T-helper 1 cell treated with Interleukin-12 subunit alpha and Interleukin-12 subunit beta and Interleukin-4 antibody, amounts not matched to agents 30 μg/mL and 1 μg/mL, for 36 hours (primary cell): ENCODE measurements around the gene SLC41A2.
A peak's percentile ranks its signal among the peaks of the same experiment; 100 is the strongest.

Experiments
- H3K27ac Mint-ChIP-seq: one replicate; pipeline ENCODE4 v1.8.0; 2021; ENCODE audit warnings: mild to moderate bottlenecking, mixed read lengths
- H3K27me3 Mint-ChIP-seq: one replicate; pipeline ENCODE4 v1.8.0; 2021; ENCODE audit warnings: low read depth, mixed read lengths
- H3K36me3 Mint-ChIP-seq: one replicate; pipeline ENCODE4 v1.8.0; 2021; ENCODE audit warnings: low read depth, mixed read lengths
- H3K4me1 Mint-ChIP-seq: one replicate; pipeline ENCODE4 v1.8.0; 2021; ENCODE audit warnings: low read depth, mixed read lengths
- H3K4me3 Mint-ChIP-seq: one replicate; pipeline ENCODE4 v1.8.0; 2021; ENCODE audit warnings: mild to moderate bottlenecking, moderate library complexity, mixed read lengths
- H3K9me3 Mint-ChIP-seq: one replicate; pipeline ENCODE4 v1.8.0; 2021; ENCODE audit warnings: mixed read lengths

The SLC41A2 gene

DNA sequence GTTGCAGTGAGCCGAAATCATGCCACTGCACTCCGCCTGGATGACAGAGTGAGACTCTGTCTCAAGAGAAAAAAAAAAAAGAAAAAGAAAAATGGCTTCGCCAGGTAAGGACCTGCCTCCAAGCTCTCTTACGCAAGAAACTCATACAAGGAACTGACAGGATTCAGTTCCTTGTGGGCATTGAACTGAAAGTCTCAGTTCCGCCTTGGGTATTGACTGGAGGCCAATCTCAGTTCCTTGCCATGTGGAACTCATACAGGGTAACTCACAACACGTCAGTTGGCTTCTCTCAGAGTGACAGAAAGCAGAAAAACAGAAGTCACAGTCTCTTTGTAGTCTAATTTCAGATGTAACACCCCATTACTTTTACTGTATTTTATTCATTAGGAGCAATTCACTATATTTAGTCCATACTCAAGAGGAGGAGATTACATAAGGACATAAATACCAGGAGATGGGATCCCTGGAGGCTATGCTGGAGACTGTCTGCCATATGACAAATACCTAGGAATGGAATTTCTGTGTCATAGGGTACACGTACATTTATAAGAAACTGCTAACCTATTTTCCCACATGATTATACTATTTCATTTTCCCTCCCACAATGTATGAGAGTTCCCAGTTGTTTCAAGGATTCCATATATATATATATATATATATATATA, 16.7 kb upstream of the SLC41A2 start:
- no peak overlapping the region for H3K4me3 Mint-ChIP-seq
- H3K27ac Mint-ChIP-seq: no peak overlapping the region
- peaks cover 15% of the 10 kb centered on the region for H3K27me3 Mint-ChIP-seq
- no peaks in the 10 kb centered on the region for H3K9me3 Mint-ChIP-seq
- no peaks in the 10 kb centered on the region for H3K36me3 Mint-ChIP-seq
- H3K4me1 Mint-ChIP-seq: no peaks in the 10 kb centered on the region

DNA sequence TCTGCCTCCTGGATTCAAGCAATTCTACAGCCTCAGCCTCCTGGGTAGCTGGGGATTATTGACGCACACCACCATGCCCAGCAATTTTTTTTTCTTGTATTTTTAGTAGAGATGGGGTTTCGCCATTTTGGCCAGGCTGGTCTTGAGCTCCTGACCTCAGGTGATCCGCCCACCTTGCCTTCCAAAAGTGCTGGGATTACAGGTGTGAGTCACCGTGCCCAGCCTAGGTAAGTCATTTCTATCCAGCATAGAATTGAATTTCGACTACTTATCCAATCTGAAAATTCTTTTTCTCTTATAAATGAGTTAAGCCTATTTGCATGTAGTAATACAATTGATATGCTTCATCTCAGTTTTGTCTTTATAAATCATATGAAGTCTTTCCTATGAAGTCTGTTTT, 15.2 kb upstream of the SLC41A2 start:
- Mint-ChIP-seq H3K27ac (no peak overlapping the region), H3K4me3 (no peak overlapping the region), H3K4me1 (no peaks in the 10 kb centered on the region), H3K9me3 (no peaks in the 10 kb centered on the region), H3K36me3 (no peaks in the 10 kb centered on the region), H3K27me3 (peaks cover 7% of the 10 kb centered on the region)

DNA sequence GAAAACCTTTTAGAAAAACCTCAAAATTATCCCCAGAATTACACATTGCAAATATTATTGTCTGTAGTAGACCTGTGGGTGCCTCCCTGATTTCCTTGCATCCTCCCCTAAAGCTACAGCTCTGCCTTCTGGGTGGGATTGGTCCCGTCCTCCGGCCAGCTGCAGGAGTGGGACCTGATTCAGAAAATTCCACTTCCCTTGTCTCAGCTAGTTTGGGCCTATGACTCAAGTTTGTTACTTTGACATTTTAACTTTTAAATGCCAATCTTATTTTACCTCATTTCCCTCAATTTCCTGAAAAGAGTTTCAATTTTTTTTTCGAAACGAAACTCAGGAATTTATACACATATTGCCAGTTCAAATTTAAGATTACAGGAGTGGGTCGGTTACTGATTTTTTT, 13.2 kb upstream of the SLC41A2 start:
- Mint-ChIP-seq H3K36me3 (no peaks in the 10 kb centered on the region), H3K9me3 (no peaks in the 10 kb centered on the region), H3K4me1 (no peaks in the 10 kb centered on the region), H3K27ac (no peak overlapping the region), H3K4me3 (no peak overlapping the region), H3K27me3 (peaks cover 11% of the 10 kb centered on the region)

DNA sequence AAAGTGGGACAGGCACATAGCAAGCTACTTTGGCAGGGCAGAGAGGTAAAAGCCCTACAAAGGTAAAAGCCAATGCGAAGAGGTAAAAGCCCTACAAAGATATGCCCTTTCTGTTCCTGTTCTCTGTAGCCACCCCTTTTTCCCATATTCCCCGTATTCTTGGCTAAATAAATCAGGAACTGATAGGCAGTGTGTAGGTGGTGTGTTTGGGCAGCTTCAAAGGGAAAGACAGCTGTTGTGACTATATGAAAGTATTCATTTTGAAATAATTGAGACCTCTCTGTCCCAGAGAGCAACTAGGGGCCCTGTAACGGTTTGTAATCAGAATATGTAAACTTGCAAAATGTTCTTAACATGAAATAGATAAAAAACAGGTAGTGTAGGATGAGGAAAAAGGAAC, 11.3 kb upstream of the SLC41A2 start:
- Mint-ChIP-seq H3K27ac (no peak overlapping the region), H3K27me3 (peaks cover 29% of the 10 kb centered on the region), H3K36me3 (no peaks in the 10 kb centered on the region), H3K4me1 (no peaks in the 10 kb centered on the region), H3K9me3 (no peaks in the 10 kb centered on the region), H3K4me3 (no peak overlapping the region)

DNA sequence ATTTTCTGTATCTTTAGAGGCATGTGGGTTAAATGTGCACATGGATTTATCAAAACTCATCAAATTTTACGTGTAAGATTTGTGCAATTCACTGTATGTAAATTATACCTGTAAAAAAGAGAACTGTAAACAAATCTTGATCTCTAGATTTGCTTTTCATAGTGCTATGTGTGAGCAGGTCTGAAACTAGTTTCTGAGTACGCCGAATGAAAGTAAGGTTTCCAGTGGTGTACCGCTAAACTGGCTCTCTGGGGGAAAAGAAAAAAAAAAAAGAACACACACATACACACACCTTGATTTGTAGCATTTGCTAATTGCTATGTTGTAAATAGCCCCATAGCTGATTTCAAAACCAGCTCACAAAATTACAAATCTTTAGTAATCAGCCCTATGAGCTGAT, 8.6 kb upstream of the SLC41A2 start:
- H3K27me3 Mint-ChIP-seq: peaks cover 50% of the 10 kb centered on the region

DNA sequence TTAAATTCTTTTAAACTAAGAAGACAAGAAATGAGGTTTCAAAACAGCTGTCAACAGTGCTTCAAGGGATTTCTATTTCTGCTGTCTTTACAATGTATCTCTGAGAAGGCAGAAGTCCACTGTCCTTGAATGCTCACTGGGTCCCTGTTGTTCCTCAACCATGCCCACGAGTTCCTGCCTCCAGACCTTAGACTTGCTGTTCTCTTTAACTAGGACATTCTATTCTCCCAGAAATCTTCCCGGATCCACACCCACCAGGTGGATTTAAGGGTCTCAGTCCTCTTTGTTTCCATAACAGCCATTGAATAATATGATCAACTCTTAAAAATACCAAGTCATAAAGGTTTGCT, 6.7 kb upstream of the SLC41A2 start:
- Mint-ChIP-seq H3K27ac (no peak overlapping the region), H3K4me3 (no peak overlapping the region), H3K36me3 (no peaks in the 10 kb centered on the region), H3K27me3 (peaks cover 63% of the 10 kb centered on the region), H3K4me1 (peaks cover 3% of the 10 kb centered on the region), H3K9me3 (no peaks in the 10 kb centered on the region)

More for the DNA sequence above, 8.6 kb upstream of the SLC41A2 start:
- H3K36me3 Mint-ChIP-seq: no peaks in the 10 kb centered on the region
- no peak overlapping the region for H3K27ac Mint-ChIP-seq
- H3K4me3 Mint-ChIP-seq: no peak overlapping the region
- H3K4me1 Mint-ChIP-seq: peaks cover 3% of the 10 kb centered on the region
- no peaks in the 10 kb centered on the region for H3K9me3 Mint-ChIP-seq

DNA sequence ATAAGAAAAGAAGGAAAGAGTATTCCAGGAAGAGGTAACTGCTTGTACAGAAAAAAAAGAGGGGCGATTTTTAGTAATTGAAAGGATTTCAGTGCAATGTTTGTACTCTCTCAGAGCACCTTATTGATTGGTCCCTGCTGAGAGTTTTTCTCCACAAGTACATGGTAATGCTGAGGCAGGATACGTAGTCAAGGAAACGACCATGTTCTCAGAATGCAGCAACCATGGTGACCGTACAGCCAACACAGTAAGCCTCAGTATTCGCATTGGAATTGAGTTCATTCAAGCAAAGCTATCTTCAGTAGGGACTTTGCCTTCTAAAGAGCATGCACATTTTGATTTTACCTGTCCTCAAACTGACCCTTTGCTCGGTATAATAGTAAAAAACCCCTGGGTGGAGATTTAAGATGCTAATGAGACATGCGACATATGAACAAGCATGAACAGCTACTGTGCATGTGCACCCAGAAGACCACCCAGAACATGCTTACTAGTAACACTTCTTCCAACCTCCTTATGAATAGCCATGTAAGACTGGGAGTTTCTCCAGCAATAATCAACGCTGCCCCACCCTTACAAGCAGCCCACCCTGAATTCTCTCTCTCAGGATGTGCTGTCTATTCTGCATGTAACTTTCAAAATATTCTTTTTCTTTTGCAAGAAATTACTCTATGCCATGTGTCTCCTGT, 6.2 kb upstream of the SLC41A2 start:
- Mint-ChIP-seq H3K36me3 (no peaks in the 10 kb centered on the region), H3K27me3 (peaks cover 63% of the 10 kb centered on the region)

DNA sequence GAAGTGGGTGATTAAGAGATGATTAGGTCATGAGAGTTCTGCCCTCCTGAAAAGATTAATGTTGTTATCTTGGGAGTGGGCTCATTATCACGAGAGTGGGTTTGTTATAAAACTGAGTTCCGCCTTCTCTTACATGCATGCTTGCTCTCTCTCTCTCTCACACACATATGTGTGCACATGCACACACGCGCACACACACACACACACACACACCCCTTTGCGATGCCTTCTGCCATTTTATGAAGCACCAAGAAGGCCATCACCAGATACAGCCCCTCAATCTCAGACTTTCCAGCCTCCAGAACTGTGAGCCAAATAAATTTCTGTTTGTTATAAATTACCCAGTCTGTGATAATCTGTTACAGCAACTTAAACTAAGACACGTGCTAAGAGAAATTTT, 5.7 kb upstream of the SLC41A2 start:
- Mint-ChIP-seq H3K4me3 (no peak overlapping the region), H3K27ac (no peak overlapping the region), H3K4me1 (peaks cover 12% of the 10 kb centered on the region), H3K36me3 (no peaks in the 10 kb centered on the region), H3K27me3 (peaks cover 63% of the 10 kb centered on the region), H3K9me3 (no peaks in the 10 kb centered on the region)

More for the DNA sequence above, 6.2 kb upstream of the SLC41A2 start:
- H3K9me3 Mint-ChIP-seq: no peaks in the 10 kb centered on the region
- H3K27ac Mint-ChIP-seq: no peak overlapping the region
- H3K4me3 Mint-ChIP-seq: no peak overlapping the region
- peaks cover 7% of the 10 kb centered on the region for H3K4me1 Mint-ChIP-seq

DNA sequence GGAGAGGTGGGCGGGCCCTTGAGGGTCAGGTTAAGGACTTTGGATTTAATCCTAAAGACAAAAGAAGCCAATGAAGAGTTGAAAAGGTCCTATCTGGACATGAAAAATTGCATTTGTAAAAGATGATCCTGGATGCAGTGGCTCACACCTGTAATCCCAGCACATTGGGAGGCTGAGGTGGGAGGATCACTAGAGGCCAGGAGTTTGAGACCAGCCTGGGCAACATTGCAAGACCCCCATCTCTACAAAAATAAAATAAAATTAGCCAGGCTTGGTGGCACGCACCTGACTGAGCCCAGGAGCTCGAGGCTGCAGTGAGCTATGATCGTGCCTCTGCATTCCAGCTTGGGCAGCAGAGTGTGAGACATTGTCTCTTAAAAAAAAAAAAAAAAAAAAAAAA, 2.4 kb upstream of the SLC41A2 start:
- Mint-ChIP-seq H3K4me1 (peaks cover 24% of the 10 kb centered on the region), H3K4me3 (no peak overlapping the region), H3K27me3 (peaks cover 63% of the 10 kb centered on the region), H3K27ac (no peak overlapping the region), H3K36me3 (no peaks in the 10 kb centered on the region), H3K9me3 (no peaks in the 10 kb centered on the region)

DNA sequence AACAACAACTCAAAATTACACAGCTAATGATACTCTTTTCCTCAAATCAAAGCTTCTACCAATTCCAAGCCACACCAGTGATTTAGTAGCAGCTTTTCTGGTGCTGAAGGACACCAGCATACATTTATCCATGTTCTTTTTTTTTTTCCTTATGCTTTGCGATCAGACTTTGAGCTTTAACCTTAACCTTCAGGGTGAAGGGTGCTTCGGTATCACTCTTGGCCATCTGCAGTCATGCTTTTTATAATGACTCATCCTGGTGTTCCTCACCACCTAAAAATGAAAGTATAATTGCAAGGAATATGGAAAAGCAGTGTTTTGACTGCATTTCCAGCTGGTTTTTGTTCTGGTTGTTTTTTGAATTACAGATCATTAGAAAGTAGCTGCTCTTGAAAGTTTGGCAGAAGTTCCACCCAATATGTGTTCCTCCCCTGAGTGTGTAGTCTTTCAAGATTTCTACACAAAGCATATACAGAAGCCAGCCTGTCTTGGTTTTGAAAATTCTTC, 1.3 kb upstream of the SLC41A2 start:
- H3K9me3 Mint-ChIP-seq: no peaks in the 10 kb centered on the region

DNA sequence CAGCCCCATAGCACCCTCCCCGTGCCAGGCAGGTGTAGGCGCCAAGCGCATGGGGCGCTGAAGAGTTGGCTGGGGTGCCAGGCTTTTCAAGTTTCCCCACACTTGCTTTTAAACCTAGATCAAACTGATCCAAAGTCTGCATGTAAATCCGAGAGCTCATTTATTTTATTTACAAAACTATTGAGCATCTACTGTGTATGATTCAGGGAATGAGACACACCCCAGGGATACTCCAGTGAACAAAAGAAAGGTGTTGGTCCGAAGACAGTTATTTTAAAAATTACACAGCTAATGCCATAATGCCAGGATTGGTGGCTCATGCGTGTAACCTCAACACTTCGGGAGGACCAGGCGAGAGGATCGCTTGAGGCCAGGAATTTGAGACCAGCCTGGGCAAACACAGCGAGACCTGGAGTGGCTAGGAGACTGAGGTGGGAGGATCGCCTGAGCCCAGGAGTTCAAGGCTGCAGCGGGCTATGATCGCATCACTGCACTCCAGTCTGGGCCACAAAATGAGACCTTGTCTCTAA, 780 bp upstream of the SLC41A2 start:
- Mint-ChIP-seq H3K27me3 (peaks cover 55% of the 10 kb centered on the region), H3K9me3 (no peaks in the 10 kb centered on the region), H3K36me3 (no peaks in the 10 kb centered on the region), H3K27ac (peak overlapping the region; percentile 92), H3K4me3 (peak overlapping the region; percentile 91), H3K4me1 (peaks cover 25% of the 10 kb centered on the region)

More for the DNA sequence above, 1.3 kb upstream of the SLC41A2 start:
- peak overlapping the region; percentile 38 for H3K27ac Mint-ChIP-seq
- peaks cover 27% of the 10 kb centered on the region for H3K4me1 Mint-ChIP-seq
- no peaks in the 10 kb centered on the region for H3K36me3 Mint-ChIP-seq
- peak overlapping the region; percentile 91 for H3K4me3 Mint-ChIP-seq
- H3K27me3 Mint-ChIP-seq: peaks cover 56% of the 10 kb centered on the region

DNA sequence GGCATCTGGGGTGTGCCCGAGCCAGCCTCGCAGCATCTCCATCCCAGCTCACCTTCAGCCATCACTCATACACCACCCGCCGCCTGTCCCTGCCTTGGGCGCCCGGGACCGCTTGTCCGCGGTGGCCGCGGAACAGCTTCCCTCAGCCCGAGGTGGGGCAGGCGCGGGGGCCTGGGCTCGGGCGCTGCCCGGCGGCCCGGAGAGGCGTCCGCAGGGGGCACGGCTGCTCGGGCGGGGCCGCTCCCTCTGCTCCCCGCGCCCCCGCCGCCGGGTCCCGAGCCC, 430 bp downstream of the SLC41A2 start:
- H3K27me3 Mint-ChIP-seq: peaks cover 50% of the 10 kb centered on the region
- peaks cover 29% of the 10 kb centered on the region for H3K4me1 Mint-ChIP-seq
- no peaks in the 10 kb centered on the region for H3K9me3 Mint-ChIP-seq
- peak overlapping the region; percentile 73 for H3K27ac Mint-ChIP-seq
- H3K4me3 Mint-ChIP-seq: peak overlapping the region; percentile 84
- H3K36me3 Mint-ChIP-seq: no peaks in the 10 kb centered on the region

DNA sequence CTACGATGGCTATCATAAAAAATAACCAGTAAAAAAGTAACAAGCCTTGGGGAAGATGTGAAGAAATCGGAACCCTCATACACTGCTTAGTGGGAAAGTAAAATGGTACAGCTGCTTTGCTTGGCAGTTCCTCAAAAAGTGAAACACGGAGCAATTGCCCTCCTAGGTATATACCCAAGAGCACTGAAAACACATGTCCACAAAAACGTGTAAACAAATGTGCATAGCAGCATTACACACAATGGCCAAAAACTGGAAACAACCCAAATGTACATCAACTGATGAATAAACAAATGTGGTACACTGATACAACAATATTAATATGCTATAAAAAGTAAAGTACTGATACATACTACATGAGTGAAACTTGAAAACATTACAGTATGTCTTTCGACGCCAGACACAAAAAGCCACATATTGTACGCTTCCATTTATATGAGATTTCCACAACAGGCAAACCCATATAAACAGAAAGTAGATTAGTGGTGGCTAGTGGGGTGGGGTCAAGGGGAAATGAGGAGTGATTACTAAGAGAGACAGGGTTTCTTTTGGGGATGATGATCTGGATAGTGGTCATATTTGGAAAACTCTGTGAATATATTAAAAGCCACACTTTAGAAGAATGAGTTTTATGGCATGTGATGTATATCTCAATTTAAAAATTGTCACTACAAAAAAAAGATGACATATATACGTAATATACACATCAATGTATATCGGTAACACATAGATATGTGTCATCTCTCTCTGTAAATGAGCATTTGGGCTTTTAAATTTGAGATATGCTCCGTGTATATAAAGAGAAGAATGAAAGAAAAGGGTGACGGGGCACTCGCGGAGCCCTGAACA, 996 bp downstream of the SLC41A2 start:
- Mint-ChIP-seq H3K4me3 (peak overlapping the region; percentile 84), H3K27ac (peak overlapping the region; percentile 73), H3K36me3 (no peaks in the 10 kb centered on the region), H3K4me1 (peaks cover 30% of the 10 kb centered on the region), H3K9me3 (no peaks in the 10 kb centered on the region), H3K27me3 (peaks cover 49% of the 10 kb centered on the region)

DNA sequence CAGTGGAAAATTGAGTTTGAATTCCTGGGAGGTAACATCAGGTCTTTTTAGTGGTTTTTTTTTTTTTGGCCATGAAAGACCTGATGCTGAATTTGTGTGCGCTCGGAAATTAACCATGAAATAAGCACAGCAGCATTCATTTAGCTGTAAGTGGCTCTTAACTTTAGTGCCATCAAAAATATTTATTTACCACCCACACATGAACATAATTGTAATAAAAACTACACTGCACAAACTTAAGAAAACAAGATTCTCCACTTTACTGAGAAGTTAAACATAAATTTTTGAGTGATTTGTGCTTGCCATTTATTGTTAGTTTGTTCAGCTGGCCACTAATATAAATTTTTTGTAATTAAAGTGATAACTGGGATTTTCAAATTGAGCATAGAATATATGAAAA, 2.4 kb downstream of the SLC41A2 start:
- H3K36me3 Mint-ChIP-seq: peaks cover 2% of the 10 kb centered on the region
- no peak overlapping the region for H3K27ac Mint-ChIP-seq
- H3K9me3 Mint-ChIP-seq: no peaks in the 10 kb centered on the region
- H3K27me3 Mint-ChIP-seq: peaks cover 40% of the 10 kb centered on the region
- H3K4me1 Mint-ChIP-seq: peaks cover 30% of the 10 kb centered on the region
- no peak overlapping the region for H3K4me3 Mint-ChIP-seq
